NCI-H187 treated with DMSO at 0.1 percent for 48 hours (cell line): Measurements from ENCODE around the gene EIF2B2.
"Not testable (repeated sequence)": the region's sequence is repeated elsewhere in the genome, so short reads cannot be mapped to it uniquely, and the experiment has no call there.

Experiments
- DNase-seq: peaks from one replicate; lab custom pipeline; 2025; lab: John Stamatoyannopoulos, UW

EIF2B2 gene

GRCh38 chr14:74995781-74996180 lies 6.9 kb upstream of the EIF2B2 start:
- DNase-seq = not testable (repeated sequence)

GRCh38 chr14:75001261-75001660 lies 1.5 kb upstream of the EIF2B2 start:
- no peak for DNase-seq

GRCh38 chr14:75001899-75002298 lies 822 bp upstream of the EIF2B2 start:
- DNase-seq = no peak

GRCh38 chr14:75003250-75004027 lies 718 bp downstream of the EIF2B2 start:
- no peak for DNase-seq

GRCh38 chr14:75005357-75005756 lies 2.6 kb downstream of the EIF2B2 start:
- no peak for DNase-seq

- no peak for DNase-seq
Measured at GRCh38 chr14:75009176-75009575, 6.5 kb downstream of the EIF2B2 start.

- DNase-seq = no peak
Measured at GRCh38 chr14:75010472-75011093, 7.9 kb downstream of the EIF2B2 start.

- no peak for DNase-seq
Measured at GRCh38 chr14:75011356-75011994, 8.8 kb downstream of the EIF2B2 start.

- DNase-seq = no peak
Measured at GRCh38 chr14:75013290-75013689, 10.6 kb downstream of the EIF2B2 start.

- DNase-seq = no peak
Measured at GRCh38 chr14:75015496-75015895, 12.8 kb downstream of the EIF2B2 start.

GRCh38 chr14:75016815-75017214 lies 14.1 kb downstream of the EIF2B2 start:
- DNase-seq = no peak

- no peak for DNase-seq
Measured at GRCh38 chr14:75018694-75019093, 16.0 kb downstream of the EIF2B2 start.

- no peak for DNase-seq
Measured at GRCh38 chr14:75022655-75023054, 19.9 kb downstream of the EIF2B2 start.

GRCh38 chr14:75023108-75023507 lies 20.4 kb downstream of the EIF2B2 start:
- DNase-seq = no peak

- no peak for DNase-seq
Measured at GRCh38 chr14:75025082-75025481, 22.4 kb downstream of the EIF2B2 start.

- DNase-seq = no peak
Measured at GRCh38 chr14:75025876-75026275, 23.2 kb downstream of the EIF2B2 start.

- DNase-seq = no peak
Measured at GRCh38 chr14:75030147-75030546, 27.4 kb downstream of the EIF2B2 start.

GRCh38 chr14:75032939-75033338 lies 30.2 kb downstream of the EIF2B2 start:
- no peak for DNase-seq

GRCh38 chr14:75040507-75040906 lies 37.8 kb downstream of the EIF2B2 start:
- DNase-seq = no peak

- DNase-seq = no peak
Measured at GRCh38 chr14:75040959-75041358, 38.2 kb downstream of the EIF2B2 start.

- no peak for DNase-seq
Measured at GRCh38 chr14:75041613-75042012, 38.9 kb downstream of the EIF2B2 start.

GRCh38 chr14:75042035-75042434 lies 39.3 kb downstream of the EIF2B2 start:
- DNase-seq = no peak

GRCh38 chr14:75044322-75044721 lies 41.6 kb downstream of the EIF2B2 start:
- DNase-seq = no peak
